Measurements from ENCODE around the gene DGKB.

The DGKB gene

DNA sequence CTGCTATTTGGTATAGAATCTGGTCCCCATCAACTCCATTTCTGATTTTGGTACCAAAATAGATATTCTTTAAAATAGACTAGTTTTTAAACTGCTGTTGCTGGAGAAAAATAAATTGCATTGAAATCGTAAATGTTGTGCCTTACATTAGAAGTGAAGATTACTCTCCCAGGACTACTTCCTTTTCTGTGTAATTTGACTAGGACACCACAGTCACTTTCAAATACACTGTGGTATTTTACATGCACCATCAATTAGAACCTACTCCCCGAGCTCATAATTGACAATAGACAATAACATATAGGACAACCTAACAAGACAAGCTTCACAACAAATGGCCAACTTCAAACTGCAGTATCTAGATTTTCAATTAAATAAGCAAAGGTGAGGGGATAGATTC lies 211.5 kb downstream of the DGKB start:
- DNase-seq (ENCODE audit: extremely low read depth in 1 of 2, low read depth in 1 of 2): no peak

DNA sequence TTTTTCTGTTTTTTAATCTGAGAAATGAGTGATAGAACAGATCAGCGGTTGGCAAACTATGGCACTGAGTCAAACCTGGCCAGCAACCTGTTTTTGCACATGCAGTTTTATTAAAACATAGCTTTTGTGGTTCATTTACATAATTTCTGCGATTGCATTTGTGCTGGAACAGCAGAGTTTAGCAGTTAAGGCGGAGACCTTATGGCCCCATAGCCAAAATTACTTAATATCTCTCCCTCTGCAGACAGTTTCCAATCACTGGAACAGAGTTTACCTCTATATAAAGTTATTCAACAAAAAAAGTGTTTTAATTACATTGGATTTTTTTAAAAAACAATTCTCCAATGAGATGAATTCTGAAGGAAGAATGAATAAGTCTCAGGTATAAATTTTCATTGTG lies 212.1 kb downstream of the DGKB start:
- no peak for DNase-seq (ENCODE audit: extremely low read depth in 1 of 2, low read depth in 1 of 2)

- DNase-seq (ENCODE audit: extremely low read depth in 1 of 2, low read depth in 1 of 2): no peak
Measured at GRCh38 chr7:14690075-14690474, 212.5 kb downstream of the DGKB start.

GRCh38 chr7:14688208-14688607 lies 214.3 kb downstream of the DGKB start:
- DNase-seq (ENCODE audit: extremely low read depth in 1 of 2, low read depth in 1 of 2): no peak

DNA sequence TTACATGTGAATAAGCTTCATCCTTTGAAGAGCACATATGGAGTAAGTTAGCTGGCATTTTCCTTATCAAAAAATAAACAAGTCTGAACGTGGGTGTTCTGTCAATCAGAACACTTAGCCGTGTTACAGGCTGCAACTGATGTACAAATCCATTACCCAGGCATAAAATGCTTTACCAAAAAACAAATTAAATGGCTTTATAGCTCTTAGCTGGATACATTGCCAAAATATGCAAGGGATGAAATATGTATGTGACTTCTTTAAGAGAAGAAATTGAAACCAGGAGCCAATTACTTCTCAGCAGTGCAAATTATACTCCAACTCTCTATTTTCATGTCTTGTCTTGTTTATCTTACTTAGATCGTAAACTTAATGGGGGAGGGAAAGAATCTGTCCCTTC lies 214.8 kb downstream of the DGKB start:
- no peak for DNase-seq (ENCODE audit: extremely low read depth in 1 of 2, low read depth in 1 of 2)

DNA sequence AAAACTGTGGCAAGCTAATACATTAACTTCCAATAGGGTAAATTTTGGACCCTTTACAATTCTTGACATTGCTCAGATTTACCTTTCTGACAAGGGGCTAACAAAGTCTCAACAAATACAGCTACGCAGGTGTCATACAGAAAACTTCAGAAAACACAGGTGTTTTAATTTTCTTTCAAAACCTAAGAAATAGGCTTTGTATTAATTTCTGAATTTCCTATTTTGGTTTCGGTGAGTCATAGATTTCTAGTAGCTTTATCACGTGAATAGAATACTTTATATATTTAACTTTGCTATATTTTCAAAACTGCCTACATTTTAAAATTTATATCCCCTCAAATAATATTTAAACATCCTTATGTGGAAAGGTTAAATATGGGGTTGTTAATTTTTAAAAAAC lies 215.3 kb downstream of the DGKB start:
- DNase-seq (ENCODE audit: extremely low read depth in 1 of 2, low read depth in 1 of 2): no peak

DNA sequence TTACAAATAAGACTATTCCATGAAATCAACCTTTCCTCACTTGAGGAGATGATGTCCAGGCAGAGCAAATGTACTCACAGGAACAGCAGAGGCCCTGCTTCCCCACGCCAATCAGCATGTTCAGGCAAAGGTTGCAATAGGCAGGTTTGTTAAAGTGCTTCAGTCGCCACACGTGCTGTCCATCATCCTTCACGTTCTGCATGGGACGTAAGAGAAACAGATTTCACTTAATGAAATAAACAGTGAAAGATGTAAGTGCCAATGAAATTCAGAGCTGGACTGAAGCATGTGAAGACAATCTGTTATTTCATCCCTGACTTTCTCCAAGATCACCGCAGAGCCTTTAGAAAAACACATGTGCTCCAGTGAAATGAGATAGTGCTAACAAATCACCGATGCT lies 217.4 kb downstream of the DGKB start:
- no peak for DNase-seq (ENCODE audit: extremely low read depth in 1 of 2, low read depth in 1 of 2)

- DNase-seq (ENCODE audit: extremely low read depth in 1 of 2, low read depth in 1 of 2): no peak
Measured at GRCh38 chr7:14682910-14683465, 219.6 kb downstream of the DGKB start.

DNA sequence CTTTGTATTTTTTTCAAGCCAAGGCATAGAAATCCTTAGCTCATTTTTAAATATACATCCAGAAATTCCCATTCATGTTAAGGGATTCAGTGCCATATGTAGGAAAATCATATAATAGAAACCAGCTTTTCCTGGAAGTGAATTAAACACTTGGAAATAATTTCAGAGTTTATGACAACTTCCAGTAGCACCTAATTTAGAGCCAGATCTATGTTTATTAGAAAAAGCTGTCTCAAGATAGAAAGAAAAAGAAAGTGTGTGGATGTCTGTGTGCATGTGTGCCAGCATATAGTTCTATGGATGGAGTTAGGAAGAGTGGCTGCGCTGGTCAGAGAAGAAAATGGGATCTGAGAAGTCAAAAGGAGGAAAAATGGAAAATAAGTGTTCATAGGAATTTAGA lies 225.7 kb downstream of the DGKB start:
- DNase-seq (ENCODE audit: extremely low read depth in 1 of 2, low read depth in 1 of 2): no peak

- DNase-seq (ENCODE audit: extremely low read depth in 1 of 2, low read depth in 1 of 2): no peak
Measured at GRCh38 chr7:14673202-14673601, 229.3 kb downstream of the DGKB start.

- no peak for DNase-seq (ENCODE audit: extremely low read depth in 1 of 2, low read depth in 1 of 2)
Measured at GRCh38 chr7:14666913-14667312, 235.6 kb downstream of the DGKB start.

GRCh38 chr7:14666304-14666703 lies 236.2 kb downstream of the DGKB start:
- DNase-seq (ENCODE audit: extremely low read depth in 1 of 2, low read depth in 1 of 2): no peak

GRCh38 chr7:14639801-14640200 lies 262.8 kb downstream of the DGKB start:
- DNase-seq (ENCODE audit: extremely low read depth in 1 of 2, low read depth in 1 of 2): no peak

GRCh38 chr7:14639329-14639728 lies 263.2 kb downstream of the DGKB start:
- no peak for DNase-seq (ENCODE audit: extremely low read depth in 1 of 2, low read depth in 1 of 2)

GRCh38 chr7:14637968-14638367 lies 264.6 kb downstream of the DGKB start:
- DNase-seq (ENCODE audit: extremely low read depth in 1 of 2, low read depth in 1 of 2): no peak

DNA sequence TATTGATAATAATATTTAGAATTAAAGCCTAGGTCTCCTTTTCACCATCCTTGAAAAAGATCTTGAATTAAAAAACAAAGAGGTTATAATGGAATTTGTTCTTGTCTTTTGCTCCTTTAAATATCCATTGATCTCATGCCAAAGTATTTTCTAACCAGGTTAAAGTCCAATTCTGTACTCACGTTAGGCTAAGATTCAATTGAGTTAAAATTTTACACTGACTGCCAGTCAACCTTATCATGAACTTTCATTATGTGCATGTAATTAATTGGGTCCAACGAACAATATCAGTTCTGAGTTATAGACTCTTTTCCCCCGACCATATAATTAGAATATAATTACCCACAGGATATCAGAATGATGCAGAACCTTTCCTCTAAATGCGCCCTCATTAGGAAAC lies 266.6 kb downstream of the DGKB start:
- no peak for DNase-seq (ENCODE audit: extremely low read depth in 1 of 2, low read depth in 1 of 2)

DNA sequence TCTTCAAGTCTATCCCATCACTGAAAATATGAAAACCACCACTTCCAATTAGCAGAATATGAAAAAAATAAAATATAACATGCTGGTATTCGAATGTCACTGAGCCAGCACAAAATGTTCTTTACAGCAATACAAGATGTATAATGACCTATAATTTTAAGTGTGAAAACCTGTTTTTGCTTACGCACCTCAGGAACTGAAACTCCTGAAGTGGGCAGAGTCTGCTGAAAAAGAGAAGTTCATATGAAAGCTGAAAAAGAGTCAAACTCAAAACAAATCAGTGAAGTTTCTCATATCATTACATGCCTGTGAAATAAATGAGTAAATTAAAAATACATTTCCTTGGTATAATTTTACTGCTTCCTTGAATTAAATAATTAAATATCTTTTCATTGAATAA lies 272.5 kb downstream of the DGKB start:
- no peak for DNase-seq (ENCODE audit: extremely low read depth in 1 of 2, low read depth in 1 of 2)

DNA sequence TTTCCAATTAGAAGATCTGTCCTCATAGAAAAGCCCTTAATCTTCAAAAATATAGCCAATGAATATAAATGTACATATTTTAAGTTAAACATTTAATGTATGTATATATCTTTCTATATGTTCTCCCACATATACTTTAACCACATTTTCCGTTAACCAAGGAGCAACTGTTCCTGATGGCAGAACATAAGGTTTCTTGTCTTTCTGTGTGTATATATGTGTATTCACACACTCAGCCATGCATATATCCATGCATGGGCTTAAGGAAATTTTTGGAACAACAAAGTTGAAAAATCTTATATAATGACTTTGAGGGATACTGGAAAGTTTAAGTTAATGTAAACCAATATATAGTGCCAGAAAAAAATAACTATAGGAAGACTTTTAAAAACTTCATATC lies 274.0 kb downstream of the DGKB start:
- no peak for DNase-seq (ENCODE audit: extremely low read depth in 1 of 2, low read depth in 1 of 2)

DNA sequence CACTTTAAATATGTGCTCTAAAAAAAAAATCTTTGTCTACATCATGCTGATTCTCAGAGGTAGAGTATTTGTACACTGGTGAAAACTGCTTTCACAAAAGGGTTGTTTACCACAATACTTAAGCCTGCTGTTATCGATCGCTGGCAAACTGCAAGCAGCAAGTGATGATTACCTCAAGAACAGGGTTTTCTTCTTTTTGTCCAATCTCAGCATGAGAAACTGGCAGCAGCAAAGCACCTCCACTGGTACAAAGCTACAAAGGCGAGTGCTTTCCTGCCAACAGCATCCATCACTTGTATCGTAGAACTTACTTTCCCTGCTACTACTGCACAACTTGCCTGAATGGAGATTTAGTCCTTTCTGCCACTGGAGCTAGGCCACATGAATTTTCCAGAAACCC lies 276.5 kb downstream of the DGKB start:
- no peak for DNase-seq (ENCODE audit: extremely low read depth in 1 of 2, low read depth in 1 of 2)

DNA sequence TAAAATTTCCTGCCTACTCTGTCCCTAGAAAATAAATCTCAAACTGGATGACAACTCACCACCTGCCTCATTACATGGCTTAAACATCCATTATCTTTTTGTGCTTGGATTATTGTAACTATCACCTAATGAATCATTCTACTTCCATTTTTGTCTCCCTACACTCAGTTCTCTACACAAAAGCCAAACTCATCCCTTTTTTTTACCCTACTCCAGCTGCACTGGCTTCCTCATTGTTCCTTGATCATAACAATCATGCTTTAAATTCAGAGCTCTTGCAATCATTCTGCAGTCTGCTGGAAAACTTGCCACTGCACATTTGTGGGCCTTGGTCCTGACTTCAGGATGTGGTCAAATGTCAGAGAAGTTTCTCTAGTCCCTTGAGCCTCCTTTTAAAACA lies 280.0 kb downstream of the DGKB start:
- no peak for DNase-seq (ENCODE audit: extremely low read depth in 1 of 2, low read depth in 1 of 2)

DNA sequence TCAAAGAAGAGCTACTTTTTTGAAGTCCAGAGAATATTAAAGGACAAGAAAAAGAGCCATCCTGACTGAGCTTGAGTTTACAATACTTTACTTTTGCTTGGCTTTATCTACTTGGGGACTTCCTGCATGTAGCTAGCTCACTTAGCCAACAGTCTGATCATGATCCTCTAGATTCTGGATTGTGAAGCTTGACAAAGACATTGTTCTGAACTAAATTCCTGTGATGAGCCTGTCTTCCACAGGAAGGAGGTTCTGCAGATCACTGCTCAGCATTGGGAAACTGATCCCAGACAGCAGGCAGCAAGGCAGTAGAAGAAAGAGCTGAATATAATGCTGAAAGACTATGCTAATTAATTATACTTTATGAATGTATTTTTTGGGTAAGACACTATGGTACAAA lies 296.4 kb downstream of the DGKB start:
- no peak for DNase-seq (ENCODE audit: extremely low read depth in 1 of 2, low read depth in 1 of 2)

GRCh38 chr7:14604606-14605005 lies 297.9 kb downstream of the DGKB start:
- no peak for DNase-seq (ENCODE audit: extremely low read depth in 1 of 2, low read depth in 1 of 2)

GRCh38 chr7:14602851-14603250 lies 299.7 kb downstream of the DGKB start:
- no peak for DNase-seq (ENCODE audit: extremely low read depth in 1 of 2, low read depth in 1 of 2)
